Mucosa of descending colon (tissue), 3 donors: ENCODE data around the gene GAL3ST2. TPM values are rescaled to one million over a fixed set of nuclear protein-coding genes. Genes with fewer than 3 reads are reported as not detected.
A peak's percentile ranks its signal among the peaks of the same experiment; 100 is the strongest.
"Not testable (repeated sequence)": the region's sequence is repeated elsewhere in the genome, so short reads cannot be mapped to it uniquely, and the experiment has no call there.

Source experiments
- ATAC-seq: fragments of 200-7000 bp; cut with Tn5 transposase; one replicate; pipeline ENCODE4 v1.9.1; 2020; ENCODE audit warnings: mild to moderate bottlenecking, moderate library complexity
- DNase-seq, 3 donors: peaks; one replicate each; pipeline ENCODE4 v3.0.0-alpha.2; 2020
- H3K36me3 ChIP-seq: fragments of 200-600 bp; one replicate; pipeline ENCODE4 v1.8.0; 2021; ENCODE audit warnings: low read depth, mild to moderate bottlenecking
- H3K4me1 ChIP-seq: fragments of 200-600 bp; one replicate; pipeline ENCODE4 v1.8.0; 2021; ENCODE audit warnings: low read depth, mild to moderate bottlenecking
- H3K4me3 ChIP-seq: fragments of 200-600 bp; one replicate; pipeline ENCODE4 v1.8.0; 2021; ENCODE audit warnings: mild to moderate bottlenecking
- H3K9me3 ChIP-seq: fragments of 200-600 bp; one replicate; pipeline ENCODE4 v1.8.0; 2021; ENCODE audit warnings: mild to moderate bottlenecking
- CTCF ChIP-seq: fragments of 200-600 bp; IDR thresholded peaks from one replicate; pipeline ENCODE4 v1.8.0; 2022; ENCODE audit warnings: antibody characterized with exemption, mild to moderate bottlenecking
- intact Hi-C, 2 donors: fragments of 100-400 bp; cut with DNase I in 1 of 2; cut with micrococcal nuclease in 1 of 2; formaldehyde crosslinking; loops; one replicate each; pipeline versions ENCODE4 v1.11.0 to v1.11.1; 2022; cut with DNase I, micrococcal nuclease
- total RNA-seq, 3 donors: library from RNA; stranded (reverse); fragmentation: NEBNext Ultra II Directional in 2 of 3; extraction: Animal tissue kit (Norgen Biotek cat#: 25700) in 2 of 3; gene quantifications; one replicate each; pipeline versions ENCODE4 v1.2.1 to v1.2.4, GENCODE V29; 2021 to 2023
- donor health status: DM: no; HTN: no; CAD: no; lungs with moderate emphysema.
- donor health status: DM: no; HTN: no; CAD: no.
- donor health status: DM: no; HTN: yes; CAD: no.

GAL3ST2 gene
- total RNA-seq, 3 donors from 2014 or later, result 15.1 to 46.5 (median 42.4) TPM

DNA sequence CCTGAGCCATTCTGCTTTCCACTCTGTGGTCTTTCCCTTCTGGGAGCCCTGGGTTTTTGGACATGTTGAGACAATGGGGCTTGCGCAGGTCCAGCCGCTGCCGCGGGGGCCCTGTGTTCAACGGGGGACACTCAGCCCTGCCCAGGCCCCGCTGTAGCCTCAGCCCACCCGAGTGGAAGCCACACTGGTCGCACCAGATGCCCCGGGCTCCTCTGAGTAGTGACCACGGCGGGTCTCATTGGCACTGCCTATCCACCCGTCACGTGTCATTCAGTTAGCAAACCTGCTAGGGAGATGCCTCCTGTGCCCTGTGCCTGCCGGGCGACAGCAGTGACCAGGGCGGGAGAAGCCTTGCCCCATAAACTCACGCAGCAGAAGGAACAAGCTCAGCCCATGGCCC lies 23.1 kb upstream of the GAL3ST2 start:
- H3K9me3 ChIP-seq, result no peaks in the 10 kb centered on the region
- DNase-seq (peak in 1 of 3 donors; percentile 37), ATAC-seq (no peak)
- H3K36me3 ChIP-seq, result no peaks in the 10 kb centered on the region
- no peak overlapping the region for H3K4me3 ChIP-seq
- H3K4me1 ChIP-seq, result no peaks in the 10 kb centered on the region
- TF ChIP-seq CTCF, result no peak
- intact Hi-C loops, result no loop called here

- H3K4me3 ChIP-seq, result no peak overlapping the region
- intact Hi-C loops, result no loop called here
- TF ChIP-seq CTCF, result no peak
- H3K4me1 ChIP-seq, result no peaks in the 10 kb centered on the region
- no peak for ATAC-seq
- peak in 1 of 3 donors; percentile 33 for DNase-seq
- H3K9me3 ChIP-seq, result no peaks in the 10 kb centered on the region
- H3K36me3 ChIP-seq, result no peaks in the 10 kb centered on the region
Observed at GRCh38 chr2:241754042-241754441, 22.6 kb upstream of the GAL3ST2 start.

DNA sequence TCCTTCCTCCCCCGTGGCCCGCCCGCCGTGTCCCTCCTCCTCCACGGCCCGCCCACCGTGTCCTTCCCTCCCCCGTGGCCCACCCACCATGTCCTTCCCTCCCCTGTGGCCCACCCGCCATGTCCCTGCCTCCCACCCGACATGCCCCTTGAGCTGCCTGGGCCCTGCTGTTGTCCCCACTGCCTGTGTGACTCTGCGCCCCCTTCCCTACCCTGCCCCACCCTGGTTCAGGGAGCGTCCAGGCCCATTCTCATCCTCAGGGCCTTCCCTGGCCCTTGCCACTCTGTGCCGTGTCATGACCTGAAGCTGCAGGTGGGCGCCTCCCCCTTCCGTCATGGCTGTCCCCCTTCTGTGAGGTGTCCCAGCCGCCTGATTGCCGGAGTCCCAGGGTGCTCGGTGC lies 21.5 kb upstream of the GAL3ST2 start:
- H3K36me3 ChIP-seq, result no peaks in the 10 kb centered on the region
- peak in 1 of 3 donors; percentile 29 for DNase-seq
- H3K9me3 ChIP-seq, result no peaks in the 10 kb centered on the region
- TF ChIP-seq CTCF, result no peak
- H3K4me3 ChIP-seq, result no peak overlapping the region
- ATAC-seq, result no peak
- intact Hi-C loops, result no loop called here
- no peaks in the 10 kb centered on the region for H3K4me1 ChIP-seq

- no peak for ATAC-seq
- no peak for DNase-seq
- Histone ChIP-seq H3K4me1 (no peaks in the 10 kb centered on the region), H3K4me3 (no peak overlapping the region), H3K9me3 (peaks cover 2% of the 10 kb centered on the region), H3K36me3 (no peaks in the 10 kb centered on the region)
- intact Hi-C loops, result no loop called here
- TF ChIP-seq CTCF, result no peak
Observed at GRCh38 chr2:241755777-241756176, 20.8 kb upstream of the GAL3ST2 start.

GRCh38 chr2:241759067-241759807 lies 17.4 kb upstream of the GAL3ST2 start:
- Histone ChIP-seq H3K9me3 (peaks cover 2% of the 10 kb centered on the region), H3K4me3 (no peak overlapping the region), H3K36me3 (no peaks in the 10 kb centered on the region), H3K4me1 (no peaks in the 10 kb centered on the region)
- intact Hi-C loops, result no loop called here
- TF ChIP-seq CTCF, result no peak
- DNase-seq, result peak in 1 of 3 donors; percentile 9
- ATAC-seq, result no peak

GRCh38 chr2:241759893-241760292 lies 16.7 kb upstream of the GAL3ST2 start:
- DNase-seq, result peak in 1 of 3 donors; percentile 6
- H3K4me3 ChIP-seq, H3K36me3 ChIP-seq, H3K4me1 ChIP-seq, H3K9me3 ChIP-seq, intact Hi-C loops, ATAC-seq: not testable (repeated sequence)
